Right cardiac atrium (tissue), 5 donors: ENCODE results near the gene MFAP2. TPM values are rescaled to one million over a fixed set of nuclear protein-coding genes. Genes with fewer than 3 reads are reported as not detected.

ENCODE experiments used
- ATAC-seq, 2 donors: fragments of 200-7000 bp; cut with Tn5 transposase; one replicate each; pipeline versions ENCODE4 v1.8.0 to v1.9.1; 2020; ENCODE audit warnings: moderate library complexity in 2 of 2, mild to moderate bottlenecking in 1 of 2
- DNase-seq, 3 donors: peaks; one replicate each; pipeline ENCODE4 v3.0.0-alpha.2; 2020
- H3K27ac ChIP-seq: one replicate; pipeline ENCODE4 v1.5.1; 2013; ENCODE audit warnings: mild to moderate bottlenecking, low read length, control low read depth, moderate library complexity
- H3K27me3 ChIP-seq: one replicate; pipeline ENCODE4 v1.6.1; 2013; ENCODE audit not compliant: control insufficient read depth, insufficient read depth
- H3K4me1 ChIP-seq: one replicate; pipeline ENCODE4 v1.6.1; 2013; ENCODE audit warnings: low read length; ENCODE audit not compliant: control insufficient read depth, insufficient read depth
- H3K4me3 ChIP-seq: one replicate; pipeline ENCODE4 v1.5.1; 2013; ENCODE audit warnings: low read length, control low read depth
- H3K9me3 ChIP-seq: one replicate; pipeline ENCODE4 v1.6.1; 2013; ENCODE audit warnings: low read length; ENCODE audit not compliant: control insufficient read depth
- WGBS: extraction: QIAGEN DNeasy Blood & Tissue Kit; methylation state at CpG from one replicate; pipeline ENCODE4 v1.1.7; 2013; 5-methylcytosine and 5-hydroxymethylcytosine counted together
- intact Hi-C, 4 donors: fragments of 100-400 bp; cut with DNase I; formaldehyde crosslinking; loops; one replicate each; pipeline versions ENCODE4 v1.11.0 to v1.14.0; 2022 to 2023
- polyA plus RNA-seq: library from polyadenylated mRNA; stranded (reverse); fragments of 200-250 nt; gene quantifications from one replicate; pipeline ENCODE4 v1.2.3, GENCODE V29; 2013
- total RNA-seq, 4 donors: library from RNA; stranded (reverse); fragmentation: NEBNext Ultra II Directional; extraction: Animal tissue kit (Norgen Biotek cat#: 25700); gene quantifications; one replicate each; pipeline ENCODE4 v1.2.1, GENCODE V29; 2021
- donor health status: healthy with polysubstance abuse.
- donor health status: DM: no; HTN: yes; CAD: no.
- donor health status: DM: no; HTN: no; CAD: no.
- donor health status: DM: no; HTN: yes; CAD: no; lungs with severe emphysema.
- donor health status: DM: yes; HTN: yes; CAD: no.

The MFAP2 gene
- total and polyA plus RNA-seq, 5 donors: 3.2 to 11.6 (median 6.2) TPM

DNA sequence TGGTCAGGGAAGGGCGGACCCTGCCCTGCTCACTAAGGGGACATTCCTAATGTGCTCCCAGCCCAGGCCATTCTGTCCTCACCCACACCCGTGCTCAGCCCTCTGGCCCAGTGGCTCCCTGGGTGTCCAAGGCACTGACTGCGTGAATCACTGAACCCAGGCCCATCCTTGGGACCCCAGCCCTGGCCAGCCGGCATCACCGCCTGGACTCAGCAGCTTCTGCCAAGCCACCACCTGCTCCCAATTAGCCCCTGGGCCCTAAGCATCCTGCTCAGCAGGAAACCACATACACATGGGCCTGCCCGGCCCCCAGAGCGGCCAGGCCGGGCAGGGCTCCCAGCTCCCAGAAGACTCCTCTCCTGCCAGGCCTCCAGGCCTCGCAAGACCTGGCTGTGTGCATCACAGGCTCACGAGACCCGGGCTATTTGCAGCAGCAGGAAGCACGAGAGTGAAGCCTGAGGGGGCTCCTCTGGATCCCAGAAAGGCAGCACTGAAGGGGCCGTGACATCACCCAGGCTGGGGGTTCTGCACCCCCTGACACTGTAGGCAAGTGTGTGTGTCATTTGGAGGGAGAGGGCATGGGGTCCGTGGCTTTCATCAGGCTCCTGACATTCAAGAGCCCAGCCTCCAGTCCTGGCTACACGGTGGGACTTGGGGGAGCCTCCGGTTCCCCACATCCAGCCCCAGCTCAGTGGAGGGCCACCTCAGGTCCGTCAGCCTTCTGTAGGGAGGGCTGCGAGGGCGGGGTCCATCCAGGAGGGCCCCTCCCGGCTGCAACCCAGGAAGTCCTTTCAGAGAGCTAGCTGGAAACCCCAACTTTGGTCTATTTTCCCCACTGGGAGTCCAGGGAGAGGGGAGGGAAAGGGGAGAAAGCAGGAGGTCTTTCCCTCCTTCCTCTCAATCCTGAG is 1.6 kb downstream of the MFAP2 start:
- DNase-seq: peak; percentile 59 to 86 (median 81)

GRCh38 chr1:16978139-16978538 is 2.3 kb downstream of the MFAP2 start:
- H3K9me3 ChIP-seq: no peaks in the 10 kb centered on the region
- ATAC-seq (no peak), DNase-seq (no peak)
- no peak overlapping the region for H3K27ac ChIP-seq
- WGBS: 81% methylated on average over 4 of the region's 4 CpGs
- H3K27me3 ChIP-seq: no peaks in the 10 kb centered on the region
- no peak overlapping the region for H3K4me3 ChIP-seq
- H3K4me1 ChIP-seq: no peaks in the 10 kb centered on the region
- intact Hi-C loops: no loop called here

More for the DNA sequence above, 1.6 kb downstream of the MFAP2 start:
- 51% methylated on average over 20 of the region's 20 CpGs for WGBS
- H3K9me3 ChIP-seq: no peaks in the 10 kb centered on the region
- no peaks in the 10 kb centered on the region for H3K4me1 ChIP-seq
- H3K27me3 ChIP-seq: no peaks in the 10 kb centered on the region
- H3K27ac ChIP-seq: no peak overlapping the region
- peak; percentile 50 to 68 for ATAC-seq
- intact Hi-C loops: no loop called here
- H3K4me3 ChIP-seq: no peak overlapping the region

DNA sequence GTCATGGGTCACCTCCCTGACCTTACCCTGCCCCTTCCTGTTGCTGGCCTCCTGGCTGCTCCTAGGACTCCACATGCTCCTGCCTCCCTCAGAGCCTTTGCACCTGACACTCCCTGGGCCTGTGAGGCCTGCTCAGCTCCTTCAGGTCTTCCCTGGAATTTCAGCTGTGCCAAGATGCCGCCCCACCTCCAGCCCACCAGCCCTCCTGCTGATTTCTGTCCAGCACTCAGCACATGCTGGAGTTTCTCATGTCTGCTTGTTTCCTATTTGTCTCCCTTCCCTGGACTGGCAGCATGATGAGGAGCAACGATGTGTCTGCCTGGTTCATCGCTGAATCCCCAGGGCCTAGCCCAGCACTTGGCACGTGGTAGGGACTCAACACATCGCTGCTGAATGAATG is 3.0 kb downstream of the MFAP2 start:
- no peak overlapping the region for H3K4me3 ChIP-seq
- no peaks in the 10 kb centered on the region for H3K4me1 ChIP-seq
- intact Hi-C loops: no loop called here
- H3K27me3 ChIP-seq: no peaks in the 10 kb centered on the region
- ATAC-seq (no peak), DNase-seq (no peak)
- H3K27ac ChIP-seq: no peak overlapping the region
- no peaks in the 10 kb centered on the region for H3K9me3 ChIP-seq
- 87% methylated on average over 5 of the region's 5 CpGs for WGBS

DNA sequence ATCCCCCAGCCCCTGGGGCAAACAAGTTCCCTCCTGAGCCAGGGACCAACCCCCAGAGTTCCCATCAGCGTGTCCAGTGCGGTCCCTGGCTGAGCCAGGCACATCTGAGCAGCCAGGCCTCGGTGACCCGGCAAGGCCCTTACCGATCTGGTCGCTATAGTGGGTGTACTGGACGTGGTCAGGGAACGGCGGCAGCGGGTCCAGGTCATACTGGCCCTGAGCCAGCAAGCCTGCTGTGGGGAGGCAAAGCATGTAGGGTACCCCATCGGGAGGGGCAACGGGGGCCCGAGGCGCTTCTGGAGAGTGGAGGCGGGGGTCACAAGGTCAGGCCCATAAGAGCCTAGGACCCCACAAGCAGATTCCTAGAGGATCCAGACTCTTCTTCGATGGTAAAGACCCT is 3.5 kb downstream of the MFAP2 start:
- no peak for ATAC-seq

GRCh38 chr1:16975838-16976237 is 4.6 kb downstream of the MFAP2 start:
- DNase-seq: no peak
- no peaks in the 10 kb centered on the region for H3K9me3 ChIP-seq
- H3K4me3 ChIP-seq: no peak overlapping the region
- 86% methylated on average over 14 of the region's 14 CpGs for WGBS
- H3K4me1 ChIP-seq: no peaks in the 10 kb centered on the region
- H3K27ac ChIP-seq: no peak overlapping the region
- intact Hi-C loops: no loop called here
- ATAC-seq: no peak
- no peaks in the 10 kb centered on the region for H3K27me3 ChIP-seq

More for the DNA sequence above, 3.5 kb downstream of the MFAP2 start:
- Histone ChIP-seq H3K4me3 (no peak overlapping the region), H3K27ac (no peak overlapping the region), H3K9me3 (no peaks in the 10 kb centered on the region), H3K27me3 (no peaks in the 10 kb centered on the region), H3K4me1 (no peaks in the 10 kb centered on the region)
- DNase-seq: no peak
- 83% methylated on average over 16 of the region's 16 CpGs for WGBS
- intact Hi-C loops: no loop called here

DNA sequence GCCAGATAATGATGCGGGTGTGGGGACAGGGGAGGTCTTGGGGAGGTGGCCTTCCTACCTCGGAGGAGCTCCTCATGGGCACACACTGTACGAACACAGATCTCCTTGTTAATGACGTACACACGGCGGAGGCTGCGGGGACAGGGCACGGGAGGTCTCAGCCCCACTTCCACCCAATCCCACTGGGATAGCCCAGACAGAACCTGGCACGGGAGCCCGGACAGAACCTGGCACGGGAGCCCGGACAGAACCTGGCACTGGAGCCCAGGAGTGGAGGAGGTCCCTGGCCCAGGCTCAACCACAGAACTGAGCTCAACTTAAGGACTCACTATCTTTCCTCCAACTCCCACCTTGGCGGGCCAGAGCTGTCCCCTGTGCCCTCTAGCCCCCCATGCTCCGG is 5.2 kb downstream of the MFAP2 start:
- H3K27ac ChIP-seq: no peak overlapping the region
- H3K4me1 ChIP-seq: no peaks in the 10 kb centered on the region
- DNase-seq (no peak), ATAC-seq (no peak)
- no peak overlapping the region for H3K4me3 ChIP-seq
- no peaks in the 10 kb centered on the region for H3K27me3 ChIP-seq
- H3K9me3 ChIP-seq: no peaks in the 10 kb centered on the region
- intact Hi-C loops: no loop called here
- 60% methylated on average over 14 of the region's 14 CpGs for whole genome bisulfite sequencing

- Histone ChIP-seq H3K9me3 (no peaks in the 10 kb centered on the region), H3K27me3 (no peaks in the 10 kb centered on the region), H3K27ac (no peak overlapping the region), H3K4me1 (no peaks in the 10 kb centered on the region), H3K4me3 (no peak overlapping the region)
- intact Hi-C loops: no loop called here
- 88% methylated on average over 9 of the region's 9 CpGs for WGBS
- DNase-seq: no peak
- ATAC-seq: no peak
Measured at GRCh38 chr1:16973215-16973614, 7.2 kb downstream of the MFAP2 start.

- no peak overlapping the region for H3K4me3 ChIP-seq
- DNase-seq: no peak
- ATAC-seq: no peak
- 76% methylated on average over 11 of the region's 11 CpGs for WGBS
- H3K27me3 ChIP-seq: no peaks in the 10 kb centered on the region
- H3K4me1 ChIP-seq: no peaks in the 10 kb centered on the region
- intact Hi-C loops: no loop called here
- no peaks in the 10 kb centered on the region for H3K9me3 ChIP-seq
- no peak overlapping the region for H3K27ac ChIP-seq
Measured at GRCh38 chr1:16972189-16972895, 8.1 kb downstream of the MFAP2 start.

DNA sequence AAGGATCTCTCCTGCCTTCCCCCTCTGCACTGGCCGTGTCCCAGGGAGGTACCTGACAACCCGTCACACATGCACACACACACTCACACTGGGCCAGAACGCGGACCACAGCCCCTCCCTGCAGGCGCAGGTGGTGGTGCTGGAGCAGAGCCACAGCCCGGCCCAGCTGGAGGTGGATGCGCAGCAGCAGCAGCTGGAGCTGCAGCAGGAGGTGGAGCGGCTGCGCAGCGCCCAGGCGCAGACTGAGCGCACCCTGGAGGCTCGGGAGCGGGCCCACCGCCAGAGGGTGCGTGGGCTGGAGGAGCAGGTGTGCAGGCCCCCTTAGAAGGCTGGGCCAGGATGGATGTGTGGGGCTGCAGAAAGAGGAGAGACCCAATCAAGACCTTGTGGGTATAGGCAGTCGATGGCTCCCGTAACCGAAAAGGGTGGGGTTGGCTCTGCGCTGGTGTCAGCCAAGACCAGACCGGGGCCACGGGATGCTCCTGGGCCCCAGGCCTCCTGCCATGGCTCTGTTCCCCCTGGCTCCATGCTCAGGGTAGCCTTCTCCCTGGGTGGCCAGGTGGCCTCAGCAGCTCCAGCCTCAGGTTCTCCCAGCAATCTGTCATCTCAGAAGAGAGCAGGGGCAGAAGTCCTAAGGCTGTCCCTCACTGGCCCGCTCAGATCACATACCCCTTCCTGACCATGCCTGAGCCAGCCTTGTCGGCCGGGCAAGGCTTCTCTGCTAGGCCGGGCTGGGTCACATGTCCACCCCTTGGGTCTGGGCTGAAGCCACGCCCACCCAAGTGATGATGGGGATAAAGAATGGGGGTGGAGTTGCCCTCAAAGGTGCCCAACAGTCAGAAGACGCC is 8.9 kb downstream of the MFAP2 start:
- no peak for ATAC-seq
- no peaks in the 10 kb centered on the region for H3K4me1 ChIP-seq
- 76% methylated on average over 28 of the region's 28 CpGs for WGBS

GRCh38 chr1:16970132-16970910 is 10.1 kb downstream of the MFAP2 start:
- Histone ChIP-seq H3K9me3 (no peaks in the 10 kb centered on the region), H3K27ac (no peak overlapping the region), H3K27me3 (no peaks in the 10 kb centered on the region), H3K4me3 (no peak overlapping the region), H3K4me1 (no peaks in the 10 kb centered on the region)
- ATAC-seq (no peak), DNase-seq (no peak)
- intact Hi-C loops: no loop called here
- 90% methylated on average over 28 of the region's 28 CpGs for WGBS

More for the DNA sequence above, 8.9 kb downstream of the MFAP2 start:
- no peak overlapping the region for H3K27ac ChIP-seq
- no peak overlapping the region for H3K4me3 ChIP-seq
- H3K27me3 ChIP-seq: no peaks in the 10 kb centered on the region
- H3K9me3 ChIP-seq: no peaks in the 10 kb centered on the region
- no peak for DNase-seq
- intact Hi-C loops: no loop called here
